ELR (cell line): ENCODE measurements around the gene AFF2.

Experiments used
- DNase-seq: peaks from one replicate; pipeline ENCODE4 v3.0.0-alpha.2; 2015; ENCODE audit warnings: low read depth

AFF2 gene

GRCh38 chrX:148755111-148755510 lies 254.7 kb downstream of the AFF2 start:
- no peak for DNase-seq

- DNase-seq, result no peak
These were observed 263.5 kb downstream of the AFF2 start for GRCh38 chrX:148763896-148764295.

GRCh38 chrX:148768296-148768695 lies 267.9 kb downstream of the AFF2 start:
- no peak for DNase-seq

- no peak for DNase-seq
These were observed 271.0 kb downstream of the AFF2 start for GRCh38 chrX:148771440-148771839.

- no peak for DNase-seq
These were observed 273.9 kb downstream of the AFF2 start for GRCh38 chrX:148774276-148774675.

- no peak for DNase-seq
These were observed 283.7 kb downstream of the AFF2 start for GRCh38 chrX:148784137-148784536.

- DNase-seq, result no peak
These were observed 284.4 kb downstream of the AFF2 start for GRCh38 chrX:148784856-148785255.

GRCh38 chrX:148785256-148785655 lies 284.8 kb downstream of the AFF2 start:
- DNase-seq, result no peak

- DNase-seq, result no peak
These were observed 288.0 kb downstream of the AFF2 start for GRCh38 chrX:148788449-148788848.

- no peak for DNase-seq
These were observed 293.9 kb downstream of the AFF2 start for GRCh38 chrX:148794350-148794749.

- DNase-seq, result no peak
These were observed 304.4 kb downstream of the AFF2 start for GRCh38 chrX:148804579-148805355.

GRCh38 chrX:148806145-148806870 lies 305.9 kb downstream of the AFF2 start:
- DNase-seq, result no peak

- no peak for DNase-seq
These were observed 308.4 kb downstream of the AFF2 start for GRCh38 chrX:148808833-148809232.

- DNase-seq, result no peak
These were observed 310.8 kb downstream of the AFF2 start for GRCh38 chrX:148811236-148811635.

GRCh38 chrX:148813422-148813821 lies 313.0 kb downstream of the AFF2 start:
- DNase-seq, result no peak

GRCh38 chrX:148813967-148814366 lies 313.6 kb downstream of the AFF2 start:
- DNase-seq, result no peak

GRCh38 chrX:148815218-148815961 lies 315.0 kb downstream of the AFF2 start:
- DNase-seq, result no peak

GRCh38 chrX:148823986-148824385 lies 323.6 kb downstream of the AFF2 start:
- no peak for DNase-seq

GRCh38 chrX:148825696-148826095 lies 325.3 kb downstream of the AFF2 start:
- DNase-seq, result no peak

GRCh38 chrX:148836741-148837140 lies 336.3 kb downstream of the AFF2 start:
- no peak for DNase-seq

GRCh38 chrX:148850631-148851030 lies 350.2 kb downstream of the AFF2 start:
- DNase-seq, result no peak

- no peak for DNase-seq
These were observed 353.9 kb downstream of the AFF2 start for GRCh38 chrX:148854306-148854705.

- no peak for DNase-seq
These were observed 356.1 kb downstream of the AFF2 start for GRCh38 chrX:148856505-148856904.
